Measurements from ENCODE around the gene BCLAF1. TPM values are rescaled to one million over a fixed set of nuclear protein-coding genes. Genes with fewer than 3 reads are reported as not detected.

Gene BCLAF1
- total RNA-seq, 2 donors from 2014 or later, result 83.0 to 136 TPM

DNA sequence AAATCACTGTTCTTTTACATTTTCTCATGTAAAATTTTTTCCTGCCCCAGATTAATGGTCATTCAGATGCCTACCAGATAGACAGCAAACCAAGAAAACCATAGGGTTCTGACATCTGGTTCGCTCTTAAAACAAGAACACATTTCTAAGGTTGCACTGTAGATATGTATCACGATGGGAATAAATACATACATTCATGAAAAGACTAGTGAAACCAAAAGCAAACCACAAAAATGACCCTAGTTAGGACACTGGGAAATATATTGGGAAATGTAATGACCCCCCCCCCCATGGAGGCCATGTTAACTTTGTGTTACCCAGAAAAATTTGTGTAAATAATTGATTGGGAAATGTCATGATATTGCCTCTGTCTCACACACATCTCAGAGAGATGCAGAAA, 77.0 kb downstream of the BCLAF1 start:
- WGBS, result 88% methylated on average over 2 of the region's 2 CpGs
- no peak overlapping the region for H3K4me3 ChIP-seq
- no peaks in the 10 kb centered on the region for H3K27me3 ChIP-seq (replicated peaks; ENCODE audit: insufficient read depth)
- H3K36me3 ChIP-seq, result no peaks in the 10 kb centered on the region
- H3K4me1 ChIP-seq (replicated peaks), result no peaks in the 10 kb centered on the region
- intact Hi-C loops (cut with DNase I), result no loop called here
- no peak overlapping the region for H3K27ac ChIP-seq
- TF ChIP-seq CTCF (IDR thresholded peaks at IDR 0.05) (no peak), POLR2A (IDR thresholded peaks at IDR 0.05) (no peak), POLR2AphosphoS5 (IDR thresholded peaks at IDR 0.05) (no peak)
- DNase-seq (ENCODE audit: low spot score), result no peak
- no peaks in the 10 kb centered on the region for H3K9me3 ChIP-seq

GRCh38 chr6:136210398-136211165, 79.1 kb downstream of the BCLAF1 start:
- Histone ChIP-seq H3K27ac (no peak overlapping the region), H3K4me3 (no peak overlapping the region), H3K27me3 (replicated peaks; ENCODE audit: insufficient read depth) (no peaks in the 10 kb centered on the region), H3K36me3 (no peaks in the 10 kb centered on the region), H3K4me1 (replicated peaks) (no peaks in the 10 kb centered on the region), H3K9me3 (no peaks in the 10 kb centered on the region)
- TF ChIP-seq POLR2A (IDR thresholded peaks at IDR 0.05) (no peak), CTCF (IDR thresholded peaks at IDR 0.05) (no peak), POLR2AphosphoS5 (IDR thresholded peaks at IDR 0.05) (no peak)
- WGBS, result 91% methylated on average over 13 of the region's 13 CpGs
- intact Hi-C loops (cut with DNase I), result no loop called here
- no peak for DNase-seq (ENCODE audit: low spot score)

GRCh38 chr6:136209496-136209895, 80.2 kb downstream of the BCLAF1 start:
- Histone ChIP-seq H3K27me3 (replicated peaks; ENCODE audit: insufficient read depth) (no peaks in the 10 kb centered on the region), H3K36me3 (no peaks in the 10 kb centered on the region), H3K4me1 (replicated peaks) (no peaks in the 10 kb centered on the region), H3K27ac (no peak overlapping the region), H3K9me3 (no peaks in the 10 kb centered on the region), H3K4me3 (no peak overlapping the region)
- 93% methylated on average over 2 of the region's 2 CpGs for WGBS
- TF ChIP-seq POLR2AphosphoS5 (IDR thresholded peaks at IDR 0.05) (no peak), CTCF (IDR thresholded peaks at IDR 0.05) (no peak), POLR2A (IDR thresholded peaks at IDR 0.05) (no peak)
- intact Hi-C loops (cut with DNase I), result no loop called here
- DNase-seq (ENCODE audit: low spot score), result no peak

DNA sequence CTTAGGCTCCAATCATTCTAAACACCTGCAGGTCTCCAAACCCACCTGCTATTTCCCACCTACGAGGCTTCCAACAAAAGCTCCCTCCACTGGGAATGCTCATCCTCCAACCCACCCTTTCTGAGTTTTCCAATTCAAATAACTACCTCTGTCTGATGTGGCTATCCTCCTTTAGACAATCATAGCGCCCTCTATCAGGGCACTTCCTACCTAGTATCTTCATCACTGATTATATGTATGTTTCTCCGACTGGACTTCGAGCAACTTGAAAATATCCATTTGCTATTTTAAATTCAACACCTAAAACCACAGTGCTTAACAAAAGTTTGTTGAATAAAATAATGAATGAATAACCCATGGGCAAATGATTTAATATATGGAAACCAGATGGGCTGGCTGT, 80.9 kb downstream of the BCLAF1 start:
- Histone ChIP-seq H3K4me1 (replicated peaks) (no peaks in the 10 kb centered on the region), H3K27me3 (replicated peaks; ENCODE audit: insufficient read depth) (no peaks in the 10 kb centered on the region), H3K36me3 (no peaks in the 10 kb centered on the region), H3K9me3 (no peaks in the 10 kb centered on the region), H3K27ac (no peak overlapping the region), H3K4me3 (no peak overlapping the region)
- TF ChIP-seq CTCF (IDR thresholded peaks at IDR 0.05) (no peak), POLR2A (IDR thresholded peaks at IDR 0.05) (no peak), POLR2AphosphoS5 (IDR thresholded peaks at IDR 0.05) (no peak)
- WGBS, result 91% methylated on average over 4 of the region's 4 CpGs
- no peak for DNase-seq (ENCODE audit: low spot score)
- intact Hi-C loops (cut with DNase I), result no loop called here

Small RNA genes lying within 50 kb of the gene (small RNA-seq; reads per million reads assigned to genes)
- gene AL023284.1, result 0 reads per million in 2 donors

Other genes with a start within 250 kb of the BCLAF1 start
- 1 to 10 TPM; 1.1 to 2.9 TPM for gene MTFR2, start 39.5 kb downstream of the BCLAF1 start, total RNA-seq